Activated naive CD8-positive, alpha-beta T cell (primary cell): ENCODE measurements around the gene NUDT16L1.

Experiments used
- H3K27ac Mint-ChIP-seq: one replicate; pipeline ENCODE4 v1.8.0; 2021; ENCODE audit warnings: mixed read lengths
- H3K27me3 Mint-ChIP-seq: one replicate; pipeline ENCODE4 v1.8.0; 2021; ENCODE audit warnings: mixed read lengths
- H3K36me3 Mint-ChIP-seq: one replicate; pipeline ENCODE4 v1.8.0; 2021; ENCODE audit warnings: mixed read lengths
- H3K4me1 Mint-ChIP-seq: one replicate; pipeline ENCODE4 v1.8.0; 2021; ENCODE audit warnings: low read depth, mixed read lengths
- H3K4me3 Mint-ChIP-seq: one replicate; pipeline ENCODE4 v1.8.0; 2021; ENCODE audit warnings: mild to moderate bottlenecking, mixed read lengths
- H3K9me3 Mint-ChIP-seq: one replicate; pipeline ENCODE4 v1.8.0; 2021; ENCODE audit warnings: low read depth, mixed read lengths

Gene NUDT16L1

DNA sequence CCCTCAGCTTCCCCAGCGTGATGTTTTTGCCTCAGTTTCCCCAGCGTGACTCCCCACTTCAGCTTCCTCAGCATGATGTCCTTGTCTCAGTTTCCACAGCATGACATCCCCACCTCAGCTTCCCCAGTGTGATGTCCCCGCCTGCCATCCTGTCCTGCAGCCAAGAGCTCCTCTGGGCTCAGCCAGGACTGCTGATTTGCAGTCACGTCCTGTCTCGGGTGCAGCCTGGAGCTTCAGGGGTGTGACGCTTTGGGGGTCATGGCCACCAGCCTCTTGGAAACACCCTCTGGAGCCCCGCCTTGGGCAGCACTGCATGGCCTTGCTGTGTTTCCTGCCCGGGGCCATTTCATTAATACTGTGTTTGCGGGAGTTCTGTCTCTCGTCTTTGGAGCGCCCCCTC is 16.5 kb upstream of the NUDT16L1 start:
- peaks cover 39% of the 10 kb centered on the region for H3K4me1 Mint-ChIP-seq
- H3K36me3 Mint-ChIP-seq, result peaks cover 2% of the 10 kb centered on the region
- no peaks in the 10 kb centered on the region for H3K9me3 Mint-ChIP-seq
- peak overlapping the region; percentile 79 for H3K4me3 Mint-ChIP-seq
- no peaks in the 10 kb centered on the region for H3K27me3 Mint-ChIP-seq
- H3K27ac Mint-ChIP-seq, result peak overlapping the region; percentile 94

GRCh38 chr16:4677390-4677789 is 16.0 kb upstream of the NUDT16L1 start:
- no peaks in the 10 kb centered on the region for H3K9me3 Mint-ChIP-seq
- peaks cover 2% of the 10 kb centered on the region for H3K36me3 Mint-ChIP-seq
- no peak overlapping the region for H3K27ac Mint-ChIP-seq
- H3K4me1 Mint-ChIP-seq, result peaks cover 39% of the 10 kb centered on the region
- H3K27me3 Mint-ChIP-seq, result no peaks in the 10 kb centered on the region
- no peak overlapping the region for H3K4me3 Mint-ChIP-seq

DNA sequence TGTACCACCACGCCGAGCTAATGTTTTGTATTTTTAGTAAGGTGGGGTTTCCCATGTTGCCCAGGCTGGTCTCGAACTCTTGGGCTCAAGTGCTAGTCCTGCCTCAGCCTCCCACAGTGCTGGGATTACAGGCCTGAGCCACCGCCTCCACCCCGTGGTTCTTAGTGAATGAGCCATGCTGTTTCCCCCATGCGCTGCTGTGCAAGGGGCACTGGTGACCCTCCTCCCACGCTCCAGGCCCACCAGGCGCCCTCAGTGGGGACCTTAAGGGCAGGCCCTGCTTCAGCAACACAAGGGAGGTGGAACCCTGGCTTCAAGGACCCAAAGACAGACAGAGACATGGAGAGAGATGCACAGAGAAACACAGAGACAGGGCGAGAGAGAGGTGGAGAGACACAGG is 15.4 kb upstream of the NUDT16L1 start:
- Mint-ChIP-seq H3K36me3 (peaks cover 2% of the 10 kb centered on the region), H3K27ac (peak overlapping the region; percentile 78), H3K9me3 (no peaks in the 10 kb centered on the region), H3K27me3 (no peaks in the 10 kb centered on the region), H3K4me1 (peaks cover 39% of the 10 kb centered on the region), H3K4me3 (no peak overlapping the region)

DNA sequence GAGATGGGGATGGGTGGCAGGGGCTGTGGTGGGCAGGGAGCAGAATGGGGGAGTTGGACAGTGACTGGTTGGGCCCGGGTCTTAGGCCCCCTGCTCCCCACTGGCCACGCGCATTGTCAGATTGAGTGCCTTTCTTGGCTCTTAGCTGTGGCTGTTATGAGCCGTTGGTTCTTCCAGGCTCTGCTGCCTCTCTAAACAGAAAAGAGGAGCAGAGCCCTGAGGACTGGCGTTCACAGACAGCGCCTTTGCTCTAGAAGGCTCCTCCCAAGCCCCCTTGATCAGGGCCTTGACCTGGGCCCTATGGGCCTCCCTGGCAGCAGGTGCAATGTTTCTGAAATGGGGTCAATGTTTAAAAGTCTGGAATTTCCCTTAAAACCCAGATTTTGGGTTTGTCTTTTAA is 14.8 kb upstream of the NUDT16L1 start:
- peak overlapping the region; percentile 78 for H3K27ac Mint-ChIP-seq
- peaks cover 1% of the 10 kb centered on the region for H3K36me3 Mint-ChIP-seq
- H3K4me3 Mint-ChIP-seq, result no peak overlapping the region
- H3K27me3 Mint-ChIP-seq, result no peaks in the 10 kb centered on the region
- no peaks in the 10 kb centered on the region for H3K9me3 Mint-ChIP-seq
- peaks cover 38% of the 10 kb centered on the region for H3K4me1 Mint-ChIP-seq

GRCh38 chr16:4679156-4679849 is 14.1 kb upstream of the NUDT16L1 start:
- no peaks in the 10 kb centered on the region for H3K36me3 Mint-ChIP-seq
- H3K27ac Mint-ChIP-seq, result peak overlapping the region; percentile 78
- H3K4me3 Mint-ChIP-seq, result no peak overlapping the region
- H3K9me3 Mint-ChIP-seq, result no peaks in the 10 kb centered on the region
- H3K4me1 Mint-ChIP-seq, result peaks cover 37% of the 10 kb centered on the region
- no peaks in the 10 kb centered on the region for H3K27me3 Mint-ChIP-seq

DNA sequence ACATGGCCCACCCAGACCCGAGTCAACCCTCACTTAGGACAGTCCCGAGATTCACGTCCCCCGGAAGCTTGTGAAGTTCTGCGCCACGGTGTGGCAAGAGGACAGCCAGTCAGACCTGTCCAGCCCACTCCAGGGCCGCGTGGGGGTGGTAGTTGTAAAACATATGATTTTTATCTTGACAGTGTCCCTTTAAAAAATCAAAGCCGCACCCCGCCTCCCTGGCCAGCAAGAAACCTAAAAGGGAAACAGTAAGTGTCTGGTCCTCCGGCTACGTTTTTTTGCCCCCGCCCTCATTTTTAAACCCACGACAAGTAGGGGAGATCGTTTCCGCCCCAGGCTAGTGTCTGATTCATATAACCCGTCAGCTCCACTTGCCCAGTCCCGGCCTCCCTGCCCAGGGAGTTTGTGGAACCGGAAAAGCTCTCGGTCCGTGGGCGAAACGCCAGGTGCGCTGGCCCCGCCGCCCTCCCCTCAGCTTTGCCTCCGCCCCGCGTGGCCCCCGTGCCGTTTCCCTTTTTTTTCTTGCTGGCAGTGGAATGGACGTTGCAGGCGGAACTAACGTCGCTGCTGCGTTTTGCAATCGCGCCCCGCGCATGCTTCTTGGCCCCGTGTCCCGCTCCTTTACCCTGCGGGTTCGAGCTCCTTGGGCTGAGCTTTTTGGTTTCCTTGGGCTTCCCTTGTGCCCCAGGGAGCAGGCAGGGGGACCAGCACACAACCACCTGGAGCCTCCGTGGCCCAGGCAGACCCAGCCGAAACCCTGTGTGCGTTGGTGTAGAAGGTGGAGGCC is 13.3 kb upstream of the NUDT16L1 start:
- Mint-ChIP-seq H3K27me3 (no peaks in the 10 kb centered on the region), H3K27ac (no peak overlapping the region), H3K4me1 (peaks cover 37% of the 10 kb centered on the region), H3K4me3 (no peak overlapping the region), H3K36me3 (no peaks in the 10 kb centered on the region), H3K9me3 (no peaks in the 10 kb centered on the region)

GRCh38 chr16:4680673-4681470 is 12.5 kb upstream of the NUDT16L1 start:
- Mint-ChIP-seq H3K27ac (no peak overlapping the region), H3K4me1 (peaks cover 30% of the 10 kb centered on the region), H3K4me3 (no peak overlapping the region), H3K27me3 (no peaks in the 10 kb centered on the region), H3K9me3 (no peaks in the 10 kb centered on the region), H3K36me3 (no peaks in the 10 kb centered on the region)

DNA sequence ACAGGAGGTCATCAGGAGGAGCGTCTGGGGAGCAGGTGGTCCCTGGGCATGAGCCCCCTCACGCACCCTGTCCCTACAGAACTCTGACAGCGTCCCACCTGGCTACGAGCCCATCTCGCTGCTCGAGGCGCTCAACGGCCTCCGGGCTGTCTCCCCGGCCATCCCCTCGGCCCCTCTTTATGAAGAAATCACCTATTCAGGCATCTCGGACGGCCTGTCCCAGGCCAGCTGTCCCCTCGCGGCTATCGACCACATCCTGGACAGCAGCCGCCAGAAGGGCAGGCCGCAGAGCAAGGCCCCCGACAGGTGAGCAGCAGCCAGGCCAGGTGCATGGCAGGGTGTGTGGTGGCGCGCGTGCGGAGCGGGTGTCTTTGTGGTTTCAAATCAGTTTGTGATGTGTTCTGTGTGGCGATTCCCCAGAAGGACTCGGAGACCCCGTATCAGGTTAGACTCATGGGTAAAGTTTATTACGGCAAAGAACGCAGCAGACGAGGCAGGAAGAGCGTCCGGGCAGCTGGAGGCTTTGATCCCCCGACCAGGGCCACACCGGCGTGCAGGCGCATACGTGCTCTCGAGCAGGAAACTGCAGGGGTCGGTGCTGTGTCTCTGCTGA is 11.8 kb upstream of the NUDT16L1 start:
- peak overlapping the region; percentile 54 for H3K27ac Mint-ChIP-seq
- H3K27me3 Mint-ChIP-seq, result no peaks in the 10 kb centered on the region
- no peaks in the 10 kb centered on the region for H3K36me3 Mint-ChIP-seq
- peaks cover 23% of the 10 kb centered on the region for H3K4me1 Mint-ChIP-seq
- H3K4me3 Mint-ChIP-seq, result no peak overlapping the region
- H3K9me3 Mint-ChIP-seq, result no peaks in the 10 kb centered on the region

- no peak overlapping the region for H3K27ac Mint-ChIP-seq
- H3K4me1 Mint-ChIP-seq, result peaks cover 17% of the 10 kb centered on the region
- H3K4me3 Mint-ChIP-seq, result no peak overlapping the region
- H3K27me3 Mint-ChIP-seq, result no peaks in the 10 kb centered on the region
- no peaks in the 10 kb centered on the region for H3K9me3 Mint-ChIP-seq
- H3K36me3 Mint-ChIP-seq, result no peaks in the 10 kb centered on the region
Observed at GRCh38 chr16:4682084-4682591, 11.2 kb upstream of the NUDT16L1 start.

GRCh38 chr16:4682616-4683254 is 10.6 kb upstream of the NUDT16L1 start:
- H3K27ac Mint-ChIP-seq, result no peak overlapping the region
- H3K27me3 Mint-ChIP-seq, result no peaks in the 10 kb centered on the region
- H3K4me3 Mint-ChIP-seq, result no peak overlapping the region
- no peaks in the 10 kb centered on the region for H3K36me3 Mint-ChIP-seq
- H3K4me1 Mint-ChIP-seq, result peaks cover 16% of the 10 kb centered on the region
- H3K9me3 Mint-ChIP-seq, result no peaks in the 10 kb centered on the region

GRCh38 chr16:4683255-4684057 is 9.9 kb upstream of the NUDT16L1 start:
- no peaks in the 10 kb centered on the region for H3K27me3 Mint-ChIP-seq
- H3K4me3 Mint-ChIP-seq, result no peak overlapping the region
- no peaks in the 10 kb centered on the region for H3K9me3 Mint-ChIP-seq
- H3K4me1 Mint-ChIP-seq, result peaks cover 10% of the 10 kb centered on the region
- H3K27ac Mint-ChIP-seq, result no peak overlapping the region
- no peaks in the 10 kb centered on the region for H3K36me3 Mint-ChIP-seq

DNA sequence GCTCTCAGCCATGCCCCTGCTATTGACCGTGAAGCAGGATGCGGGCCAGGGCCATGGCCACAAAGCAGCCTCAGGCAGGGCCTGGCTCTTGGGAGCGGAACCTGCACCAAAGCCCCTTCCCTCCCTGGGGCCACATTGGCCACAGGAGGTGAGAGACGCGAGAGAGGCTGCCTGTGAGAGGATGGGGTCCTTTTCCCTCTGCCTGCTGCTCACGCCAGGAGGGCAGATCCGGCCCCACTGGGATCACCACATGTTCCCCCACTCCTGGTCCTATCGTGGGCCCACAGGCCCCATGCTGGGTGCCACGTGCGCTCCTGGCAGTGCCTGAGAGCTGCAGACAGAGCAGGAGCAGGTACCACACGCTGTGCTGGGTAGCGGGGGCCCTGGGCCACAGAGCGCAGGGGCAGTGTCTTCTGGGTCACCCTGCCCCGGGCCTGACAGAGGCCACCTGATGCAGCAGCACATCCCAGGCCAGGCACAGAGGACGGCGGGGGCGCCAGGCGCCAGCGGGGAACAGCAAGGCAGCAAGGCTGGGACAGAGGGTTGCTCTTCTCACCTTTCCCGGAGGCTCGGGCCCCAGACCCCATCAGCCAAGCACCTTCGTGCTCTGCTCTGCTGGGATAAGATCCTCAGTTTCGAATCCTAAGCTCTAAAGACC is 9.2 kb upstream of the NUDT16L1 start:
- no peaks in the 10 kb centered on the region for H3K9me3 Mint-ChIP-seq
- H3K4me1 Mint-ChIP-seq, result peaks cover 6% of the 10 kb centered on the region
- no peaks in the 10 kb centered on the region for H3K36me3 Mint-ChIP-seq
- H3K27ac Mint-ChIP-seq, result no peak overlapping the region
- no peak overlapping the region for H3K4me3 Mint-ChIP-seq
- no peaks in the 10 kb centered on the region for H3K27me3 Mint-ChIP-seq

DNA sequence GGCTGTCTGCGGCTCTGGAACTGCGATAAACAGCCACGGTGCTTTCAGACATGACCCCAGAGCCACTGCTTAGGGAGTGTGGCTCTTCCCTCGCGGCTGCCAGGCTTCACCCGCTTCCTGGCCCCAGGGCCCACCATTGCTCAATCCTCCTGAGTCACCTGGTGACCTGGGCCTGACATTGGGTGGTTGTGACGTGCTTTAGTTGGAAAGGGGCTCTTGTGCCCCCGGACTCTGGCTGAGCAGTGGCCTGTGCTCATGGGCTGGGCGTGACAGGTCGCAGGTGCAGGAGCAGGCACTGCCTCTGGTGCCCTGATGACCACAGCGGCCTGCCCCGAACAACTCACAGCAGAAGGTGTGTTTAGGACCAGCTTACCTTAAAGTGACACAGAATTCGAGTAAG is 8.6 kb upstream of the NUDT16L1 start:
- Mint-ChIP-seq H3K27ac (peak overlapping the region; percentile 34), H3K36me3 (no peaks in the 10 kb centered on the region), H3K4me3 (no peak overlapping the region), H3K4me1 (peaks cover 6% of the 10 kb centered on the region), H3K27me3 (no peaks in the 10 kb centered on the region), H3K9me3 (no peaks in the 10 kb centered on the region)
